SK-N-MC (cell line): Measurements from ENCODE around the gene SGPL1.

Source experiments
- EZH2 ChIP-seq: fragments of 200-600 bp; sonication (generic); IDR thresholded peaks from one replicate; pipeline ENCODE4 v1.6.1; 2017; ENCODE audit warnings: antibody characterized with exemption
- POLR2AphosphoS5 ChIP-seq: IDR thresholded peaks from 2 replicates; pipeline ENCODE4 v1.6.1; 2012; ENCODE audit warnings: mild to moderate bottlenecking, low read depth, low read length, borderline replicate concordance

- TF ChIP-seq EZH2 (no peak), POLR2AphosphoS5 (no peak)
Observed at GRCh38 chr10:70795613-70796012, 20.1 kb upstream of the SGPL1 start.
